ENCODE data around the gene RPE65.
A peak's percentile ranks its signal among the peaks of the same experiment; 100 is the strongest.

DNA sequence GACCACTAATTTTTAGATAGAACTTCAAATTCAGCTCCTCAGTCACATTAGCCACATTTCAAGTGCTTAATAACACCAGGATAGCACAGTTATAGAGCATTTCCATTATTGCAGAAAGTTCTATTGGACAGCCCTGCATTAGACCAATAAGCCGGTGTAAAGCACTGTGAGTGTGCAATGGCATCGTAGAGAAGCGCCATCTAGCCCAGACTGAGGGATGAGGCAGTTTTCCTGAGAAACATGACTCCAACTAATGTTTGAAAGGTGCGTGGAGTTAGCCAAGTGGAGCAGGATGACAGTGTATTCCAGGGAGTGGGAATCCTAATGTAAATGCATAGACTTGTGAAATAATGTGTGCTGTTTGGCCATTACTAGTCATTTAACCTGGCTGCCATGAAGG, 7.7 kb downstream of the RPE65 start:
- TF ChIP-seq, protein P1, sequence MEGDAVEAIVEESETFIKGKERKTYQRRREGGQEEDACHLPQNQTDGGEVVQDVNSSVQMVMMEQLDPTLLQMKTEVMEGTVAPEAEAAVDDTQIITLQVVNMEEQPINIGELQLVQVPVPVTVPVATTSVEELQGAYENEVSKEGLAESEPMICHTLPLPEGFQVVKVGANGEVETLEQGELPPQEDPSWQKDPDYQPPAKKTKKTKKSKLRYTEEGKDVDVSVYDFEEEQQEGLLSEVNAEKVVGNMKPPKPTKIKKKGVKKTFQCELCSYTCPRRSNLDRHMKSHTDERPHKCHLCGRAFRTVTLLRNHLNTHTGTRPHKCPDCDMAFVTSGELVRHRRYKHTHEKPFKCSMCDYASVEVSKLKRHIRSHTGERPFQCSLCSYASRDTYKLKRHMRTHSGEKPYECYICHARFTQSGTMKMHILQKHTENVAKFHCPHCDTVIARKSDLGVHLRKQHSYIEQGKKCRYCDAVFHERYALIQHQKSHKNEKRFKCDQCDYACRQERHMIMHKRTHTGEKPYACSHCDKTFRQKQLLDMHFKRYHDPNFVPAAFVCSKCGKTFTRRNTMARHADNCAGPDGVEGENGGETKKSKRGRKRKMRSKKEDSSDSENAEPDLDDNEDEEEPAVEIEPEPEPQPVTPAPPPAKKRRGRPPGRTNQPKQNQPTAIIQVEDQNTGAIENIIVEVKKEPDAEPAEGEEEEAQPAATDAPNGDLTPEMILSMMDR (IDR thresholded peaks at IDR 0.05) = peak; percentile 9
- TF ChIP-seq EZH2phosphoT487 (IDR thresholded peaks at IDR 0.05) = no peak
- no peak for TF ChIP-seq EZH2 (IDR thresholded peaks at IDR 0.05)

All from neural progenitor cell (in vitro differentiated cells).